NB4 (cell line): Measurements from ENCODE around the gene CACNA2D3.

Source experiments
- MAX ChIP-seq: IDR thresholded peaks from 2 replicates; pipeline ENCODE4 v1.6.1; 2011; ENCODE audit warnings: low read depth, low read length
- POLR2A ChIP-seq: IDR thresholded peaks from 2 replicates; pipeline ENCODE4 v1.6.1; 2011; ENCODE audit warnings: mild to moderate bottlenecking; ENCODE audit not compliant: insufficient read length; ENCODE audit errors: extremely low read depth
- TF ChIP-seq, protein P1 (sequence below): IDR thresholded peaks from one replicate; pipeline ENCODE4 v1.5.1; 2012; ENCODE audit warnings: low read depth, low read length

DNA sequence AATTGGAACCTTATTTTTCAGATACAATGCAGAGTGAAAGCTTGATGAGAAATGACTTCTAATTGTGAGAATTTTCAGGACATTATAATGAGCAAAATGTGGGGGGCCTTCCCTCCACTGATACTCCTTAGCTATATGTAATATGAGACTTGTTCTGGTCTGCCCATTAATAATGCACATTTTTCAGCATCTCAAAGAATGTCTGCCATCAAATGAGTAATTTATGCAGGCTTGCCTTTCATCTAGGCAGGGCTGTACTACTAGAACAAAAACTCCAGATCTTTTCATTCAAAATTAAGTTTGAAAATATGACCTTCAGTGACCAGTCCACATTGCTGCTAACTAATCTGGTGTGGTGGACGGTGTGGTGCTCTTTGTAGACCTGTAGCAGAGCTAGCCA, 678.1 kb downstream of the CACNA2D3 start:
- TF ChIP-seq, protein P1, sequence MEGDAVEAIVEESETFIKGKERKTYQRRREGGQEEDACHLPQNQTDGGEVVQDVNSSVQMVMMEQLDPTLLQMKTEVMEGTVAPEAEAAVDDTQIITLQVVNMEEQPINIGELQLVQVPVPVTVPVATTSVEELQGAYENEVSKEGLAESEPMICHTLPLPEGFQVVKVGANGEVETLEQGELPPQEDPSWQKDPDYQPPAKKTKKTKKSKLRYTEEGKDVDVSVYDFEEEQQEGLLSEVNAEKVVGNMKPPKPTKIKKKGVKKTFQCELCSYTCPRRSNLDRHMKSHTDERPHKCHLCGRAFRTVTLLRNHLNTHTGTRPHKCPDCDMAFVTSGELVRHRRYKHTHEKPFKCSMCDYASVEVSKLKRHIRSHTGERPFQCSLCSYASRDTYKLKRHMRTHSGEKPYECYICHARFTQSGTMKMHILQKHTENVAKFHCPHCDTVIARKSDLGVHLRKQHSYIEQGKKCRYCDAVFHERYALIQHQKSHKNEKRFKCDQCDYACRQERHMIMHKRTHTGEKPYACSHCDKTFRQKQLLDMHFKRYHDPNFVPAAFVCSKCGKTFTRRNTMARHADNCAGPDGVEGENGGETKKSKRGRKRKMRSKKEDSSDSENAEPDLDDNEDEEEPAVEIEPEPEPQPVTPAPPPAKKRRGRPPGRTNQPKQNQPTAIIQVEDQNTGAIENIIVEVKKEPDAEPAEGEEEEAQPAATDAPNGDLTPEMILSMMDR: no peak
- TF ChIP-seq POLR2A (no peak), MAX (no peak)
